Superior temporal gyrus (tissue), 1 donor: ENCODE measurements around the gene MCC.
A peak's percentile ranks its signal among the peaks of the same experiment; 100 is the strongest.

Experiments
- DNase-seq: peaks from one replicate; pipeline ENCODE4 v3.0.0-alpha.2; 2016; ENCODE audit errors: extremely low spot score

Gene MCC

DNA sequence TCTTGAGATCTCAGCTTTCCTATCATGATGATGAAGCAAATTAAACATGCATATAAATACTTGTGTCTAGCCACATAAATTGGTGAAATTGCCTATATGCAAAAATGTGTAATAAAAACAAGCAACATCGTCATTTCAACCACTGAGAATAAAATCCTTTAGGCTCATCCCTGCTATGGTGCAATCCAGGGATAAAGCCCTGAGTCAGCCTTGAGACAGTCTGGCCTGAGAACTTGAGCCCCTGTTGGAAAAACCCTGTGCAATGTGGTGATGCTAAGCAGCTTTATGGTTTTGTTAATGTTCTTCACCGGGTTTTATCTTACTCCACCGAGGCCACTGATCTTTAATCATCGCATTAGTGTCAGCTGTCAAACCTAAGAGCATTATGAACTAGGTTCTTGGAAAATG is 341.1 kb downstream of the MCC start:
- no peak for DNase-seq

DNA sequence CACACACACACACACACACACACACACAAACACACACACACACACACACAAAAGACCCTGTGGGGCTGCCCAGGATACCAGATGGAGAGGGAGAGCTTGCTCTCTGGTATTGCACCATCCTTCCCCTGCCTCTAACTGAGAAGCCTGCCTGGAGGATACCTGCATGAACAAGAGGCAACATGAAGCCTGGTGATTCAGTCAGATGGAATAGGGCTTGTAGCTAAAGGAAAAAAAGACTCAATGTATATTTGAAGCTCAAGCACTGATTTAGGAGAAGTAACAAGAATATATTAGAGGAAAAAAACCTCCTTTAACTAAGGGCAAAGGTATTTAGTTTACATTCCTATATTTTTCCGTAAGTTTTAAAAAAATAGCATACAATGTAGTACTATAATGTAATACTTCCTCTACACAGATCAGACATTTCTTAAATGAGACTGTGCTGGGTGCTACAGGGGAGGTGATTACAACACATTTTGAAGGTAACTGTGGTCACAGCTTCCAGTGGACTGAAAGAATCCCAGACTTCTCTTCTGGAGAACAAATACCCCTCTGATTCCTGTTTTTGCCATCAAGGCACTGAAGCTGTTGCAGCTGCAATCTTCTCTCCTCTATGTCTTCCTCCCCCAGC is 342.4 kb downstream of the MCC start:
- no peak for DNase-seq

DNA sequence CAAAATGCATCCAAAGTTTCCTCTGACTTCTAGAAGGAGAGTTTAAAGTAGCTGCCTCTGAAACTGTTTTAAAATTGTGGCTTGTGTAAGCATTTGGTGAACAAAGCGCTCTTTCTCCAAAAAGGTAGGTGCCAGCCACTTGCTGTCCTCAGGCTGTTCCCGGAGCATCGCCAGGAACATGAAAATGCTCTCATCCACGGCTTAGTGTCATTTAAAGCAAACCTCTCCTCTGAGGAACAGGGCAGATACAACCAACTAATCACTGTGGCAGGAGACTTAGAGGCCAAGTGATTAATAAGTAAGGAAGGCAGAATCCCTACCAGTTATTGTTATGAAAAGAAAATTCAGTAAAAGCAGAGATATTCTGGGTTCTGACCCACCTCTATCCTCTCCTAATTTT is 346.1 kb downstream of the MCC start:
- DNase-seq = no peak

DNA sequence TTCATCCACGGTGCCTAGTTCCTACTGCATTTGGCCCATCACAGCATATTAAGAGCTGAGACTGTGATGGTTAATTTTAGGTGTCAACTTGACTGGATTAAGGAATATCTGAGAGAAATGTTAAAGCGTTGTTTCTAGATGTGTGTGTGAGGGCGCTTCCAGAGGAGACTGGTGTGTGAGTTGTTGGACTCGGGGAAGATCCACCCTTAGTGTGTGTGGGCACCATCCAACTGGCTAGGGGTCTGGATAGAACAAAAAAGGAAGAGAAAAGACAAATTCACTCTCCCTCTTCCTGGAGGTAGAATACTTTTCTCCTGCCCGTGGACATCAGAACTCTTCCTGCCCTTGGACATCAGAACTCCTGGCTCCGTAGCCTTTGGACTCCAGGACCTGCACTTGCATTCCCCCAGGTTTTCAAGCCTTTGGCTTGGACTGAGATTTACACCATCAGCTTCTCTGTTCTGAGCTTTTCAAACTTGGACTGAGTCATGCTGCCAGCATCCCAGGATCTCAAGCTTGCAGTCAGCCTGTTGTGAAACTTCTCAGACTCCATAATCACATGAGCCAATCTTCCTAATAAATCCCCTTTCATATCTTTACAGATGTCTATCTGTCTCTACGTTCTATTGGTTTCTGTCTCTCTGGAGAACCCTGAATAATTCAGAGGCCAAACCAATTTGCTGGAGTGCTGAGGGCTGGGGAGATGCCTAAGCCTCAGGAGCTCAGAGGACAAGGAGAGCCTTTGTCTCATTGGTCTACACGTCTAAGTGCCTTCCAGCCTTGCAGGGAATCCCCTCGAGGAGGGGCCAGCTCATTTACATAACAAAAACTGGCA is 347.2 kb downstream of the MCC start:
- peak; percentile 27 for DNase-seq

DNA sequence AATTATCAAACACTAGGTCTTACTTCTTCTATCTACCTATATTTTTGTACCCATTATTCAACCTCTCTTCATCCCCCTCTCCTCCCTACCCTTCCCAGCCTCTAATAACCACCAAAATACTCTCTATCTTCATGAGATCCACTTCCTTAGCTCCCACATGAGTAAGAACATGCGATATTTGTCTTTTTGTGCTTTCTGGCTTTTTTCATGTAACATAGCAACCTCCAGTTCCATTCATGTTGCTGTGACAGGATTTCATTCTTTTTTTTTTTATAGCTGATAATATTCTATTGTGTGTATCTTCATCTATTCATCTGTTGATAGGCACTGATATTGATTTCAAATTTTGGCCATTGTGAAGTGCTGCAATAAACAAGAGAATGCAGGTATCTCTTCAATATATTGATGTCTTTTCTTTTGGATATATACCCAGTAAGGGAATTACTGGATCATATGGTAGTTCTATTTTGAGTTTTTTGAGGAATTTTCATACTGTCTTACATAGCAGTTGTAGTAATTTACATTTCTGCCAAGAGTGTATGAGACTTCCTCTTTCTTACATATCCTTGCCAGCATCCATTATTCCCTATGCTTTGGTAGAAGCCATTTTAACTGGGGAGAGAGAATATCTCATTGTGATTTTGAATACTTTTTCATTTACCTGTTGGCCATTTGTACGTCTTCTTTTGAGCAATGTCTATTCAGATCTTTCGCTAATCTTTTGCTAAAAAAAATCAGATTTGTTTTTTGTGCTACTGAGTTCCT is 354.9 kb downstream of the MCC start:
- DNase-seq = no peak

DNA sequence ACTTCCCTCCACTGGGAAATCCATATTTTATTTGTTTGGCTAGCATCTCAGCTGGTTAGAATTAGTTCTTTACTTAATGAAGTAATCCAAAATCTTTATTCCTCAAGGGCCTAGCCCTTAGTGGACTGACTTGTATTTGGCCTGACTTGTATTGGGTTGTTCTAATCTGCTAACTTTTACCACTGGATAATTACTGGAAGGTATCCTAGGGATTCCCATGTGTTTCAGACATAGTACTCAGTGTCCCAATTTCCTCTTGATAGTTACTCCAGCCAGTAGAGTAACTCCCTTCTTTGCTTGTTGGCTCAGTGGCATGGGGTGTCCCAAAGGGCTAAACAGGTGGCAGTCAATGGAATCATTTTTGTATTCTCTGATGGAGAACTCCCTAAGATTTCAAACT is 355.7 kb downstream of the MCC start:
- DNase-seq = no peak

DNA sequence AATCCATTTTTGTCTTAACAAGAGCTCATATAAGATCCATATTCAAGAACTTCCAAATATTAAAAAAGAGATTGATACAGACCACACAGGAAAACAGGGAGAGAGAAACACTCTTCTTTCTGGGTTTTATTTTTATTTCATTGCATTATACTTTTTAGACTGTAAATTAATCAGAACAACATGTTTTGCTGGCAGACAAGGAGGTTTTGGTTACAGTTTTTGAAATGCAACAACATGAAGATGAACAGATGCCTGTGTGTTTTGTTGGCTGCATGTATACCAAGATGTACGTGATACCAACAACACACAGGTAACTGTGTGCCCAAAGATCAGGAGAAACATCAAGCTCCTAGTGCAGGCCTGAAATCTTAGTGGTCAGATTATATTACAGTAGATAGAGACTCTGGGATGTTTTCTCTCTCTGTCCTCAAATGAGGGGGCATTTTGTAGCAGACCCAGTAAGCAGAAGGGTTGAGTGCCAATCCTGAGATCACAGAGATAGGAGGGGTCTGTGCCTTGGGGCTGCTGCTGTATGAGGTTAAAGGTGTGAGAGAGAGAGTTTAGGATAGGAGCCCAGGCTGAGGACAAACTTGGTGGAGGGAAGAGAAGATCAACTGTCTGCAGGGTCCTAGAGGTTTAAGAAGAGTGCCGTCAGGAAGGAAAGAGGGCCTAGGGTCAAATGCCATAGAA is 359.5 kb downstream of the MCC start:
- DNase-seq = no peak

DNA sequence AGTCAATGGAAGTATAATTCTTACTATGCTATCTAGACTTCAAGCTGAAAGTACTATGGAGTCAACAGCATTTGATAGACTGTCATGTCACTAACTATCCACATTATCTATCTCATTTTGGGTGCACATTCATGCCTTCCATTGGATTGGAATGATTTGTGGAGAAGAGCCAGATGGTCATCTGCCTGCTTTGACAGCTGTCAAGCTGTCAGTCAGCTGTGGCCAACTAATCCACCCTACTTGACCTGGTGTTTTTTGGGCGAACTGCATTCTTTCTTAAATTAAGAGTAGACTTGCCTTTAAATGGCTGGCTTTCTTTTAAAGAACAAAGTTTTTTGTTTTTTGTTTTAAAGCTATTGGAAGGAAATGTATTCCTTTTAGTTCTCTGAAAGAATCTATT is 360.2 kb downstream of the MCC start:
- no peak for DNase-seq

DNA sequence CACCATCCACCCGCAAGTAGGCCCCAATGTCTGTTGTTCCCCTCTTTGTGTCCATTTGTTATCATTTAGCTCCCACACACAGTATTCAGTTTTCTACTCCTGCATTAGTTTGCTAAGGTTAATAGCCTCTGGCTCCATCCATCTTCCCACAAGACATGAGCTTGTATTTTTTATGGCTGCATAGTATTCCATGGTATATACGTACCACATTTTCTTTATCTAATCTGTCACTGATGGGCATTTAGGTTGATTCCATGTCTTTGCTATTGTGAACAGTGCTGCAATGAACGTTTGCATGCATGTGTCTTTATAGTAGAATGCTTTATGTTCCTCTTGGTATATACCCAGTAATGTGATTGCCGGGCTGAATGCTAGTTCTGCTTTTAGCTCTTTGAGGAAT is 361.2 kb downstream of the MCC start:
- no peak for DNase-seq

DNA sequence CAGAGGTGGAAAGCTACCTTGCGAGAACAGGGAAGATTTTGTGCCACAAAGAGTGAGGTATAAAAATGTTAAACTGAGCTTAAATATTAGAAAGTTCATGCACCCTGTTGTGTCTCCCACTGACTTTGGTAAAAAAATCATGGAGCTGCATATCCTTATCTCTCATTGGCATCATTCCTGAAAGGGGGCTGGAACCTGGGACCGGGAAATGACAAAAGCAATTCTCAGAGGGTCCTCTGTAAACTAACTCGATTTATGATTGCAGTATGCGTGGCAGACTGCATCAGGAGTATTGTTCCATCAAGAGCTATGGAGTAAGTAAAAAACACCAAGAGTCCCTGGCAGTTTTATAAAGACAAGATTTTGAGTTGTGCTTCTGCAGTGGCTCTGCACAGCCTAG is 362.9 kb downstream of the MCC start:
- no peak for DNase-seq

DNA sequence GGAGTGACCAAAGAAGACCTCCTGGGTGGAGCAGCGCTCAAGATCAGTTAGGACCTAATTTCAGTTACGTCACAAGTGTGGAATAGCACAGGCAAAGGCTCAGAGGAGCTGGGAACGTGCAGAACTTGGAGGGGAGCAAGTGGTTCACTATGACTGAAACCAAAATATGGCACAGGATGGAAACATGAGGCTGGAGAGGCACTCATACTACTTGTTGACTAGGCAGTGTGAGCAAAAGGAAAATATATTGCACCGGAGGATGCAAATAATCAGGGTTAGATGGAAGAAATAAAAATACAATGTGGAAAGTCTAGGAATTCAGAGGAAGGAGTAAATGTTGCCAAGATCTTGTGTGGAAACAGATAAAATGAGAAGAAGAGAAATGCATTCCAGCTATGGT is 363.3 kb downstream of the MCC start:
- no peak for DNase-seq

DNA sequence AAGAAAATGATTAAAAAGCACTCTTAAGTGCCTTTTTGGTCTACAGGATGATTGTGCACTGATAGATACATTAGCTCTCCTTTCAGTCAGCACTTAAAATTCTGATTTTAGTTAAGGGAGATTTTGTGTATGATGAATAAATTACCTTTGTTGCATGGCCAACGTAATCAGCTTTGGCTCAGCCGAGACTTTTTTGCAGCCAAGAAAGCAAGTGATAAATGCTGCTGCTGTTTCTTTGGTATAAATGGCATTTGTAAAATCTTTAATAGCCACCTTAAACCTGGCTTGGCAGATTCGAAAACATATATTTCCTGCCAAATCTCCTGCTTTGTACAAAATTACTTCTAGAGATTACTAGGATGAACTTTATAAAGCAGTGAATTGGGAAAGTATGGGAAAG is 364.0 kb downstream of the MCC start:
- no peak for DNase-seq

DNA sequence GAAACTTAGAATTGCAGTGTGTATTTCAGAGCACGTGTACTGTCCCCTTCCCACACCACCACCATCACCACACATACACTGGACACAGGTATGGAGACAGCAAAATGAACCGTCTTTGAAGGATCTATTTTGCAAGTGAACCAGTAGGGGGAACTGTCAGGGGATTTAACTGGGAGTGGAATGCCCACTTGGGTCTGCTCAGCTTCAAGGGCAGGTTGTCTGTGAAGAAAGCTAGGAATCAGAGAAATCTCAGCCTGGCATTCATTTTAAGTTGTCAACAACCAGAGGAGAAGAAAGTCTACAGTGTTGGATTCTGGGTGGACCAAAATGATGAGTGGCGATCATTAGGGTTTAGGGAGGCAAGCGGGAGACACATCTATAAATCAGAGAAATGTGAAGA is 364.6 kb downstream of the MCC start:
- no peak for DNase-seq

DNA sequence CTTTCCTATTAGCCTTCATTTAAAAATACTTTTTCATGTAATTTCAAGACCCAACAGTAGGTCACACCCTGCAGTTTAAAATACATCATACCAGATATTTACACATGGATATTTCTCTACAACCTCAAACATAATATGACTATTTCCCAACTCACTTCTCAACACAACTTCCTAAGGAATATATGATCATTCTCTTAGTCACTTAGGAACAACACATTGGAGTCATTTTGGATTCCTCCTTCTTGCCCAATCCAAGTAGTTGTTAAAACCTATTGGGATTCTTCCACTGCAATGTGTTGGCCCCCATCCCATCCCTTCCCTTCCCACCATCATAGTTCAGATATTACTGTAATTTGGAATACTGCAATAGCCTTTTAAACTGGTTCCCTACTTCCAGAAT is 366.2 kb downstream of the MCC start:
- no peak for DNase-seq

DNA sequence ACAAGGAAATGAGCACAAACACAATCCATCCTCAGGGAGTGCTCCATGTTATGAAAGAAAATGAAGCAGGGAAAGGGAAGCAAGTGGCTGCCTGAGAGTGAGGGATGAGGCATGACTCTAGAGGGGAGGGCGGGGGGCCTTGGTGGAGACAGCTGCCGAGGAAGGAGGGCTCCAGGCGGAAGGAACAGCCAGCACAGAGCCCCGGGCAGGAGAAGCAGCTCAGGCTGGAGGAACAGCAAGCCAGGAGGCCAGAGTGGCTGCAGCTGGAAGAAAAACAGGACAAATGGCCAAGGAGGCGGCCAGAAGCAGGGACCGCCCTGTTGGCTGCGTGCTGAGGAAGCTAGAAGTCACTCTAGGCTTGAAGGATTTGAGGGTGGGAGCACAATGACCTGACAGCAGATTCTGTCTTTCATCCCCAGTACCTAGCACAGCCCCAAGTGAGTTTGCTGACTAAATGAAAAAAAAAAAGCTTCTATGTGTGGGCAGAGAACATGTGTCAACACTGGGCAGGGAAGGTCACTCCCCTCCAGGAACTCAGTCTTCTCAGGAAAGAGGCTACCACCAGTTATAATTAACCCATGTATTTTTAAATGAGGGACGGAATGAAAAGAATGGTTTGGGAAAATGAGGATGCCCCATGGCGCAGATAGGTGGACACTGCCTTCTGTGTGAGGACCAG is 368.9 kb downstream of the MCC start:
- DNase-seq = no peak

DNA sequence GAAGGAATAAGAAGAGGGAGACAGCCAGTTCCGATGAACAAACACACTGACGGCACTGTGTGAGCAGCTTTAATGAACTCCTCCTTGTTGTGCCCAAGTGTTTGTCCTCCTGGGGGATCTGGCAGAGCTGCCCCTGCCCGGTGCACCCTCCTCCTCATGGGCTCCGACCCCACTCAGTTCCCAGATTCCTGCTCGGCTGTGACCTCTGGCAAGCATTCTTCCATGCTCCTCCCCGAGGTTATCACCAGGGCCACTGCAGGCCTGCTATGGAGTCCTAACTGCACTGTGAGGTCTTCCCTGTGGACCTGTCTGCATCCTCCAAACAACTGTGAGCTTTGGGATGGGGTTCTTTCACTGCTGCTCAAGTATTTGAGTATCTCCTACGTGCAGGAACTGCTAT is 369.5 kb downstream of the MCC start:
- no peak for DNase-seq

DNA sequence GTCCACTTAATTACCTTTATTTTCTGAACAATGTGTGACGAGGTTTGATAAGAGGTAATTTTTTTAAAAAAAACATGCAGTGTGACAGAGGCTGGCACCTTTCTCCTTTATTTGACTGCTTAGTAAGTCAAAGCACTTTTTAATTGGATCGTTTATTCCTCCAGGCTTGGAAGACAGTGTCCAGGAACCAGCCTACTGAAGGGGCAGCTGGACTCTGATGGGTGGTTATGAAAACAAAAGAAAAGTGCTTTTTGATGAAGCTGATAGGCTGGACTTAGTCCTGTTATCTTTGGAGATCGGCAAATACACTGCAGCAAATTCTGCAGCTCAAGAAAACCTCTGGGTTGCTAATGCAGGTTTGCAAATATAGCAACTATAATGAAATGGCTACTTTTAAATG is 370.0 kb downstream of the MCC start:
- DNase-seq = no peak

DNA sequence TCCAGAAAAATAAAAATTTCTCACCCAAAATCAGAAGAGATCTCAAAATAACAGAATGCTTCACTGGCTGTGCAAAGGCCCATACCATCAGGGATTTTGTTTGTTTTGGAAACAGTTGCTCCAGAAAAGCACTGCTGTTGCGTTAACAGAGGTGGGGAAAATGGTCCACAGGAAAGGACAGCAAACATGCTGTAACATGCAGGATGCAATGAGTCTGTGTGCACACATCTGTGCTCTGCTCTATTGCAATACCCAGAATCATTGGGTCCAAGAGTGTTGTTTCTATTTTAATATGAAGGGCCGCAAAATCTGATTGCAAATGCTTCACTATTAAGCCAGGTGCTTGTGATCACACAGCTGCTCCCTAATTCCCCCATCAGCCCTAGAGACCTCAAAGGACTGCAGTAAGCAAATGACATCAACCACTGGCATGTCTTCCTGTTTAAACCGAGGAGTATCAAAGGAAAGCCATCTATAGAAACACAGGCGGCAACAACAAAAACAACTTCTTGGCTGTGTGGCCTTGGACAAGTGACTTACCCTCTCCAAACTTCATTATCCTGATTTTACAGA is 370.6 kb downstream of the MCC start:
- DNase-seq = no peak

DNA sequence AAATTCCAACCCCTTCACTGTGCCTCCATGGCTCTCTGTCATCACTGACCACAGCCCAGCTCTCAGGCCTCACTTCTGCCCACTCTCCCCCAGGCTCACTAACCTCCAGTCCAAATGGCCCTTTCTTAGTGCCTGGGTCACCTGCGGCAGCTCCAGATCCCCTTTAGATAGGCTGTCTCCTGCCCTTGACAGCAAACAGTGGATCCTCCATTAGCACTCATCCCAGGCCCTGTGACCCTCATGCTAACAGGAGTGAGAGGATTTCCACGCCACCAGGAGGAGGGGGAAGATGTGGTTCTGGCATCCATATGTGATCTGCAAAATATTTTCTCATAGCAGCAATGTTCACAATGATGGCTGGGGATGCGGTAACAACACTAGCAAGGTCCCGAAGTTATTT is 372.3 kb downstream of the MCC start:
- DNase-seq = no peak

DNA sequence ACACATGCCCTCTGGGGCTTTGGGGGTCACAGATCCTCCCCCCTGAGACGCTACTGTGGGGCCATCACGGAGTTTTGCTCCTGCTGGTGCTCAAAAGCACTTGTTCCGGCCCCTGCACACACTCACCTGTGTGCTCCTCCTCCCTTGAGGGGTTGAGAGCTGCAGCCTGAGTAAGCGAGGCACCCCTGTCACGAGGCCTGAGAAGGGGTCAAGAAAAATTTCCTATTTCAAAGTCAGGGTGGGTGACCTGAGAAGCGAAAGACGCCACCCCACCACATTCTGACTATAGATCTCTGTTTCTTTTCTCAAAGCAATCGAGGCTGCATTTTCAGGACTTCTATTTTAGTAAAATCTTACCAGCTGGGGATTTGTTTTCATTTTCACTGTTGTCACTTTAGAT is 373.2 kb downstream of the MCC start:
- no peak for DNase-seq

DNA sequence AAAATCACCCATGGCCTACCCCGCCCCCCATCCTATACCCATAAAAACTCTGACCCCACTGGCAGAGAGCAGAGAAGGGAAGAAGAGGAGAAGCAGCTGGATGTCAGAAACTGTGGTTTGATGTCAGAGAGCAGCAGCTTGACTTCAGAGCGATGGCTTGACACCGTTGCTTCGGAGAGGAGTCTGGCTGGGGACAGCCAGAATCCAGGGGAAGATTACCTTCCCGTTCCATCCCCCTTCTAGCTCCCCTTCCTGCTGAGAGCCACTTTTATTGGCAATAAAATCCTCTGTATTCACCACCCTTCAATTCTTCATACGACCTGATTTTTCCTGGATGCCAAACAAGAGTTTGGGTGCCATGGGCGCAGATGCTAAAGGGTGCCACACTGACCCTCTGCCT is 373.7 kb downstream of the MCC start:
- DNase-seq = no peak
